ENCODE measurements around the gene ADGB. TPM values are rescaled to one million over a fixed set of nuclear protein-coding genes. Genes with fewer than 3 reads are reported as not detected.
"Not testable (repeated sequence)": the region's sequence is repeated elsewhere in the genome, so short reads cannot be mapped to it uniquely, and the experiment has no call there.

ADGB gene
- total RNA-seq, 4 donors from 2014 or later = not detected

DNA sequence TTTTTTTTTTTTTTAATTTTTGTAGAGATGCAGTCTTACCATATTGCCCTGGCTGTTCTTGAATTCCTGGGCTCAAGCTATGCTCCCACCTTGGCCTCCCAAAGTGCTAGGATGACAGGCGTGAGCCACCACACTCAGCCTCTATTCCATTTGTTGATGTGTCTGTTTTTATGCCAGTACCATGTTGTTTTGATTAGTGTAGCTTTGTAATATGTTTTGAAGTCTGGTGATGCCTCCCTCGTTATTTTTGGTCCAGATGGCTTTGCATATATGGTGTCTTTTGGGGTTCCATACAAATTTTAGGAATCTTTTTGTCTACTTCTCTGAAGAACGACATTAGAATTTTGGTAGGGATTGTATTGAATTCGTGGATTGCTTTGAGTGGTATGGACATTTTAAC lies 193.2 kb downstream of the ADGB start:
- Histone ChIP-seq H3K4me1 (no peaks in the 10 kb centered on the region), H3K27ac (replicated peaks in 1 of 4) (no peak overlapping the region), H3K36me3 (no peaks in the 10 kb centered on the region), H3K27me3 (no peaks in the 10 kb centered on the region), H3K9me3 (peaks cover 0 to 11% (median 6%) of the 10 kb centered on the region in 4 donors), H3K4me3 (no peak overlapping the region)
- no peak for DNase-seq (ENCODE audit: extremely low spot score)
- no peak for TF ChIP-seq EP300 (IDR thresholded peaks at IDR 0.05)
- no peak for TF ChIP-seq POLR2A (IDR thresholded peaks at IDR 0.05; ENCODE audit: low read depth)
- TF ChIP-seq, protein P1, sequence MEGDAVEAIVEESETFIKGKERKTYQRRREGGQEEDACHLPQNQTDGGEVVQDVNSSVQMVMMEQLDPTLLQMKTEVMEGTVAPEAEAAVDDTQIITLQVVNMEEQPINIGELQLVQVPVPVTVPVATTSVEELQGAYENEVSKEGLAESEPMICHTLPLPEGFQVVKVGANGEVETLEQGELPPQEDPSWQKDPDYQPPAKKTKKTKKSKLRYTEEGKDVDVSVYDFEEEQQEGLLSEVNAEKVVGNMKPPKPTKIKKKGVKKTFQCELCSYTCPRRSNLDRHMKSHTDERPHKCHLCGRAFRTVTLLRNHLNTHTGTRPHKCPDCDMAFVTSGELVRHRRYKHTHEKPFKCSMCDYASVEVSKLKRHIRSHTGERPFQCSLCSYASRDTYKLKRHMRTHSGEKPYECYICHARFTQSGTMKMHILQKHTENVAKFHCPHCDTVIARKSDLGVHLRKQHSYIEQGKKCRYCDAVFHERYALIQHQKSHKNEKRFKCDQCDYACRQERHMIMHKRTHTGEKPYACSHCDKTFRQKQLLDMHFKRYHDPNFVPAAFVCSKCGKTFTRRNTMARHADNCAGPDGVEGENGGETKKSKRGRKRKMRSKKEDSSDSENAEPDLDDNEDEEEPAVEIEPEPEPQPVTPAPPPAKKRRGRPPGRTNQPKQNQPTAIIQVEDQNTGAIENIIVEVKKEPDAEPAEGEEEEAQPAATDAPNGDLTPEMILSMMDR (IDR thresholded peaks at IDR 0.05) = no peak
- no peak for TF ChIP-seq POLR2AphosphoS5 (IDR thresholded peaks at IDR 0.05)
- 66% methylated on average over 4 of the region's 4 CpGs for WGBS
- intact Hi-C loops (cut with DNase I) = no loop called here

DNA sequence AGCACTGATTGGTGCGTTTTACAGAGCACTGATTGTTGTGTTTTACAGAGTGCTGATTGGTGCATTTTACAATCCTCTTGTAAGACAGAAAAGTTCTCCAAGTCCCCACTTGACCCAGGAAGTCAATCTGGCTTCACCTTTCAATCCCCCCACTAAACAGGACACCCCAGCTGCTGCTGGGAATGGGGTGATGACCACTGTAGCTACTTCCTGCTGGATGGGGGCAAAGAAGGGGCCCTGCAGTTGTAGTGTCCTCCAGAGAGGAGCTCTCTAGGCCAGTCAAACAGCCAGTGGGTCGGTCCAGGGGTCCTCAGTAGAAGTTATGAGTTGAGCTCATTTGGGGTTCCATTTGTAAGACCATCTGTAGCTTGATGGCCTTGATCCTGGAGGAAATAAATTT lies 194.4 kb downstream of the ADGB start:
- DNase-seq (ENCODE audit: extremely low spot score); H3K36me3 ChIP-seq; H3K27ac ChIP-seq (replicated peaks in 1 of 4); H3K4me1 ChIP-seq; intact Hi-C loops (cut with DNase I); H3K4me3 ChIP-seq; H3K27me3 ChIP-seq: not testable (repeated sequence)
- H3K9me3 ChIP-seq = peaks cover 0 to 11% (median 6%) of the 10 kb centered on the region in 4 donors
- WGBS = 80% methylated on average over 2 of the region's 2 CpGs

DNA sequence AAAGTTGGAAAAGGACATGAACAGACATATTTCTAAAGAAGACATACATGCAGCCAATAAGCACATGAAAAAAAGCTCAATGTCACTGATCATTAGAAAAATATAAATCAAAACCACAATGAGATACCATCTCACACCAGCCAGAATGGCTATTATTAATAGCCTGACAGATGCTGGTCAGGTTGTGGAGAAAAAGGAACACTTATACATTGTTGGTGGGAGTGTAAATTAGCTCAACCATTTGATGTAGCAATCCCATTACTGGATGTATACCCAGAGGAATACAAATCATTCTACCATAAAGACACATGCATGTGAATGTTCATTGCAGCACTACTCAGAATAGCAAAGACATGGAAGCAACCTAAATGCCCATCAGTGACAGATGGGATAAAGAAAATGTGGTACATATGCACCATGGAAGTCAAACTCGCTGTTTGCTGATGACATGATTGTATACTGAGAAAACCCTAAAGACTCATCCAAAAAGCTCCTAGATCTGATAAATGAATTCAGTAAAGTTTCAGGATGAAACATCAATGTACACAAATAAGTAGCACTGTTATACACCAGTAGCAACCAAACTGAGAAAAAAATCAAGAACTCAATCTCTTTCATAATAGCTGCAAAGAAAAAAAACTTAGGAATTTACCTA lies 196.8 kb downstream of the ADGB start:
- H3K9me3 ChIP-seq = peaks cover 0 to 11% (median 6%) of the 10 kb centered on the region in 4 donors
- TF ChIP-seq POLR2AphosphoS5 (IDR thresholded peaks at IDR 0.05) = no peak
- TF ChIP-seq, protein P1 (IDR thresholded peaks at IDR 0.05) = no peak
- no peak for TF ChIP-seq POLR2A (IDR thresholded peaks at IDR 0.05; ENCODE audit: low read depth)
- no peak for TF ChIP-seq EP300 (IDR thresholded peaks at IDR 0.05)
- H3K36me3 ChIP-seq = no peaks in the 10 kb centered on the region
- no peak overlapping the region for H3K27ac ChIP-seq (replicated peaks in 1 of 4)
- DNase-seq (ENCODE audit: extremely low spot score) = no peak
- H3K4me1 ChIP-seq = no peaks in the 10 kb centered on the region
- 77% methylated on average over 1 of the region's 1 CpG for WGBS
- intact Hi-C loops (cut with DNase I) = no loop called here
- no peaks in the 10 kb centered on the region for H3K27me3 ChIP-seq
- no peak overlapping the region for H3K4me3 ChIP-seq

DNA sequence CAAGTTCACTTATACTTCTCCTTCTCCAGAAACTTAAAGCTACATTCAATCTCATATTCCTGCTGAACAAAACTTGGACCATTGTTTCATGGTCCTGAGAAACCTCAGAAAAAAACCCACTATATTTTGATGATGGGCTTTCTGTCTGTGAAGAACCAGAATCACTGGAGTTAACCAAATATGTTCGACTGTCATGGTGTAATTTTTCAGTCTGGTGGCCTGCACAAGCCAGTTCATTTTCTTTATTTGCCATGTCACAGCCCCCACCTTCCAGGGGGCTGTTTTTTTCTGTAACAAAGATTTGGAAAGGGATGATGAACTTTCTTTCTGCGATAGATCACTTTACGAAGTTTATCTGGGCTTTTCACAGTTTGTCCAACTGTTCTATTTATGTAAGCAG lies 204.4 kb downstream of the ADGB start:
- H3K36me3 ChIP-seq; intact Hi-C loops (cut with DNase I); H3K4me1 ChIP-seq; H3K27me3 ChIP-seq; DNase-seq (ENCODE audit: extremely low spot score); H3K9me3 ChIP-seq; H3K27ac ChIP-seq (replicated peaks in 1 of 4): not testable (repeated sequence)
- WGBS = 84% methylated on average over 3 of the region's 3 CpGs
- H3K4me3 ChIP-seq = peak overlapping the region in 1 of 4 donors; percentile 22

DNA sequence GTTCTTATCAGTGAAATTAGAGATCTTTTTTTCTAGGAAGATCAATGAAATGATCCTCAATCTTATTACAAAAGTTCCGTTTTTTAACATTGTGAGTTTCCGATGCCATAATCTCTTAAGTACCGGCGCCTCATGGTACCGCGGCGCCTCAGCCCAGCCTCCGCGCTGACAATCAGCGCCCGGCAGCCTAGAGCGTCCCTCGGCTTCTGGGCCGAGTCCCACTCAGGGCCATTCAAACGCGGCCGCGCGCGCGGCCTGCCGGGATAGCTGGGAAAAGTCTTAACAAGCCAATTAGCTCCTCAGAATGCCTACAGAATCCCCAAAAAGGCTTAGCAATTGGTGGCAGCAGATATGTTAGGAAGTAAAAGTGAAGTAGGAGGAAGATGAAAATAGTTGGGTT lies 204.8 kb downstream of the ADGB start:
- 60% methylated on average over 22 of the region's 22 CpGs for WGBS
- peak overlapping the region in 2 of 4 donors; percentile 18 to 22 for H3K4me3 ChIP-seq

More for the DNA sequence above, 204.8 kb downstream of the ADGB start:
- no peaks in the 10 kb centered on the region for H3K36me3 ChIP-seq
- no peaks in the 10 kb centered on the region for H3K4me1 ChIP-seq
- no peaks in the 10 kb centered on the region for H3K27me3 ChIP-seq
- no peak for DNase-seq (ENCODE audit: extremely low spot score)
- no peak overlapping the region for H3K27ac ChIP-seq (replicated peaks in 1 of 4)
- no peaks in the 10 kb centered on the region for H3K9me3 ChIP-seq
- intact Hi-C loops (cut with DNase I) = no loop called here
- TF ChIP-seq EP300 (IDR thresholded peaks at IDR 0.05) (no peak), POLR2A (IDR thresholded peaks at IDR 0.05; ENCODE audit: low read depth) (no peak), POLR2AphosphoS5 (IDR thresholded peaks at IDR 0.05) (no peak)
- TF ChIP-seq, protein P1 (IDR thresholded peaks at IDR 0.05) = no peak
